HG02588 (cell line): ENCODE results near the gene VAC14.

Experiments
- ATAC-seq: cut with Tn5 transposase; IDR thresholded peaks from one replicate; pipeline ENCODE4 v1.9.1; 2021; ENCODE audit warnings: mild to moderate bottlenecking, moderate library complexity; ENCODE audit not compliant: unreplicated experiment

Gene VAC14

GRCh38 chr16:70694868-70695218 is 106.1 kb downstream of the VAC14 start:
- ATAC-seq: no peak

- ATAC-seq: no peak
These were observed 106.7 kb downstream of the VAC14 start for GRCh38 chr16:70694088-70694867.

- ATAC-seq: no peak
These were observed 107.9 kb downstream of the VAC14 start for GRCh38 chr16:70692873-70693671.

- no peak for ATAC-seq
These were observed 108.7 kb downstream of the VAC14 start for GRCh38 chr16:70692130-70692872.

- ATAC-seq: no peak
These were observed 109.5 kb downstream of the VAC14 start for GRCh38 chr16:70691223-70692129.

- ATAC-seq: no peak
These were observed 110.7 kb downstream of the VAC14 start for GRCh38 chr16:70689970-70690891.

- no peak for ATAC-seq
These were observed 111.7 kb downstream of the VAC14 start for GRCh38 chr16:70689035-70689969.

- ATAC-seq: no peak
These were observed 112.7 kb downstream of the VAC14 start for GRCh38 chr16:70688246-70688742.

GRCh38 chr16:70687671-70688245 is 113.2 kb downstream of the VAC14 start:
- ATAC-seq: no peak

- ATAC-seq: no peak
These were observed 113.9 kb downstream of the VAC14 start for GRCh38 chr16:70687102-70687511.

GRCh38 chr16:70686376-70687101 is 114.4 kb downstream of the VAC14 start:
- no peak for ATAC-seq

- ATAC-seq: no peak
These were observed 115.0 kb downstream of the VAC14 start, which contains the start of gene MTSS2 for GRCh38 chr16:70685938-70686375. TSS of gene MTSS2 (minus strand) at chr16:70686053. CDS start at chr16:70685791, 262 bp downstream.

GRCh38 chr16:70685061-70685937 is 115.7 kb downstream of the VAC14 start:
- no peak for ATAC-seq

- ATAC-seq: no peak
These were observed 116.6 kb downstream of the VAC14 start for GRCh38 chr16:70684146-70685060.
